GM18499 (cell line): ENCODE data around the gene SNAI1.

Source experiments
- ATAC-seq: cut with Tn5 transposase; IDR thresholded peaks from one replicate; pipeline ENCODE4 v1.9.1; 2021; ENCODE audit warnings: moderate number of reproducible peaks; ENCODE audit not compliant: insufficient read depth, unreplicated experiment

SNAI1 gene

GRCh38 chr20:50029697-50030461 is 47.1 kb downstream of the SNAI1 start:
- ATAC-seq: no peak

GRCh38 chr20:50032955-50033666 is 50.3 kb downstream of the SNAI1 start:
- no peak for ATAC-seq

GRCh38 chr20:50034567-50035180 is 51.9 kb downstream of the SNAI1 start:
- no peak for ATAC-seq

- no peak for ATAC-seq
Observed at GRCh38 chr20:50036703-50037102, 53.9 kb downstream of the SNAI1 start.

GRCh38 chr20:50037123-50037522 is 54.3 kb downstream of the SNAI1 start:
- no peak for ATAC-seq

GRCh38 chr20:50037575-50037974 is 54.8 kb downstream of the SNAI1 start:
- ATAC-seq: no peak

GRCh38 chr20:50038169-50038568 is 55.4 kb downstream of the SNAI1 start:
- no peak for ATAC-seq
